Neuronal stem cell (in vitro differentiated cells): ENCODE measurements around the gene CEBPZ. TPM values are rescaled to one million over a fixed set of nuclear protein-coding genes. Genes with fewer than 3 reads are reported as not detected.
A peak's percentile ranks its signal among the peaks of the same experiment; 100 is the strongest.

Source experiments
- DNase-seq: peaks from one replicate; pipeline ENCODE4 v3.0.0-alpha.2; 2013; ENCODE audit warnings: low spot score
- H2AFZ ChIP-seq: one replicate; pipeline ENCODE4 v1.6.1; 2013; ENCODE audit warnings: mild to moderate bottlenecking, low read length, inconsistent platforms
- H2AK5ac ChIP-seq: 2 replicates; pipeline ENCODE4 v1.6.1; 2013; ENCODE audit warnings: low read depth, mild to moderate bottlenecking, inconsistent platforms, low read length, moderate library complexity, mixed read lengths
- H2BK120ac ChIP-seq: 2 replicates; pipeline ENCODE4 v1.6.1; 2013; ENCODE audit warnings: low read depth, mild to moderate bottlenecking, inconsistent platforms, low read length, moderate library complexity, mixed read lengths
- H2BK12ac ChIP-seq: one replicate; pipeline ENCODE4 v1.6.1; 2013; ENCODE audit warnings: low read length, inconsistent platforms
- H2BK15ac ChIP-seq: 2 replicates; pipeline ENCODE4 v1.6.1; 2013; ENCODE audit warnings: mild to moderate bottlenecking, low read length, inconsistent platforms, mixed read lengths
- H2BK5ac ChIP-seq: one replicate; pipeline ENCODE4 v1.6.1; 2013; ENCODE audit warnings: inconsistent platforms, mild to moderate bottlenecking, low read length, moderate library complexity
- H3K14ac ChIP-seq: one replicate; pipeline ENCODE4 v1.6.1; 2013; ENCODE audit warnings: low read length, inconsistent platforms
- H3K18ac ChIP-seq: 2 replicates; pipeline ENCODE4 v1.6.1; 2013; ENCODE audit warnings: low read length, inconsistent platforms
- H3K23ac ChIP-seq: 2 replicates; pipeline ENCODE4 v1.6.1; 2013; ENCODE audit warnings: low read depth, mild to moderate bottlenecking, mixed read lengths, low read length, inconsistent platforms; ENCODE audit not compliant: poor library complexity
- H3K27ac ChIP-seq: replicated peaks from 3 replicates; pipeline ENCODE4 v1.5.1; 2013; ENCODE audit warnings: low read length, inconsistent platforms
- H3K27me3 ChIP-seq, 3 experiments: 2 replicates each; pipeline ENCODE4 v1.6.1; 2013; ENCODE audit warnings: low read length in 3 of 3, mild to moderate bottlenecking in 2 of 3, inconsistent platforms in 1 of 3, low read depth in 1 of 3, mixed read lengths in 1 of 3, moderate library complexity in 1 of 3; ENCODE audit not compliant: control insufficient read depth in 3 of 3, insufficient read depth in 3 of 3
- H3K36me3 ChIP-seq, 2 donors: replicated peaks in 1 of 2; 2 replicates each; pipeline ENCODE4 v1.6.1; 2013; ENCODE audit warnings: low read length in 2 of 2; ENCODE audit not compliant: control insufficient read depth in 2 of 2, insufficient read depth in 2 of 2
- H3K4ac ChIP-seq: 2 replicates; pipeline ENCODE4 v1.6.1; 2013; ENCODE audit warnings: inconsistent platforms, mild to moderate bottlenecking, low read length, moderate library complexity
- H3K4me1 ChIP-seq, 2 donors: 1 replicate in 1 of 2; 2 replicates in 1 of 2; pipeline ENCODE4 v1.6.1; 2013; ENCODE audit warnings: low read length in 2 of 2, low read depth in 1 of 2; ENCODE audit not compliant: control insufficient read depth in 2 of 2, insufficient read depth in 1 of 2
- H3K4me2 ChIP-seq: one replicate; pipeline ENCODE4 v1.6.1; 2013; ENCODE audit warnings: mild to moderate bottlenecking, low read length, inconsistent platforms; ENCODE audit not compliant: insufficient read depth, poor library complexity, severe bottlenecking
- H3K4me3 ChIP-seq, 2 donors: 2 replicates each; pipeline ENCODE4 v1.5.1; 2013; ENCODE audit warnings: low read length in 2 of 2, mild to moderate bottlenecking in 2 of 2, inconsistent platforms in 1 of 2, moderate library complexity in 1 of 2
- H3K79me1 ChIP-seq: one replicate; pipeline ENCODE4 v1.6.1; 2013; ENCODE audit warnings: low read depth, mild to moderate bottlenecking, inconsistent platforms, low read length, moderate library complexity
- H3K9ac ChIP-seq: one replicate; pipeline ENCODE4 v1.6.1; 2013; ENCODE audit warnings: mild to moderate bottlenecking, low read depth, low read length, inconsistent platforms; ENCODE audit not compliant: poor library complexity
- H3K9me3 ChIP-seq, 2 donors: replicated peaks in 1 of 2; 2 replicates each; pipeline versions ENCODE3 to v1.6.1; 2013; ENCODE audit warnings: low read length in 2 of 2, mild to moderate bottlenecking in 2 of 2, inconsistent platforms in 1 of 2, low read depth in 1 of 2, mixed read lengths in 1 of 2, moderate library complexity in 1 of 2; ENCODE audit not compliant: control insufficient read depth in 2 of 2, insufficient read depth in 1 of 2
- H4K8ac ChIP-seq: one replicate; pipeline ENCODE4 v1.6.1; 2013; ENCODE audit warnings: low read depth, mild to moderate bottlenecking, inconsistent platforms, low read length, moderate library complexity
- H4K91ac ChIP-seq: one replicate; pipeline ENCODE4 v1.6.1; 2013; ENCODE audit warnings: low read length, low read depth, mild to moderate bottlenecking, inconsistent platforms; ENCODE audit not compliant: poor library complexity
- WGBS, 2 donors: extraction: QIAGEN DNeasy Blood & Tissue Kit; methylation state at CpG; one replicate each; pipeline ENCODE4 v1.1.7; 2013; ENCODE audit warnings: missing lambda C conversion rate in 2 of 2, mixed read lengths in 1 of 2; ENCODE audit not compliant: insufficient read length in 2 of 2, insufficient replicate concordance in 1 of 2; ENCODE audit errors: extremely low coverage in 2 of 2; 5-methylcytosine and 5-hydroxymethylcytosine counted together
- polyA plus RNA-seq, 2 experiments: library from polyadenylated mRNA; stranded (reverse); fragments of 200-250 nt; gene quantifications; one replicate each; pipeline ENCODE4 v1.2.3, GENCODE V29; 2013

CEBPZ gene, protein sequence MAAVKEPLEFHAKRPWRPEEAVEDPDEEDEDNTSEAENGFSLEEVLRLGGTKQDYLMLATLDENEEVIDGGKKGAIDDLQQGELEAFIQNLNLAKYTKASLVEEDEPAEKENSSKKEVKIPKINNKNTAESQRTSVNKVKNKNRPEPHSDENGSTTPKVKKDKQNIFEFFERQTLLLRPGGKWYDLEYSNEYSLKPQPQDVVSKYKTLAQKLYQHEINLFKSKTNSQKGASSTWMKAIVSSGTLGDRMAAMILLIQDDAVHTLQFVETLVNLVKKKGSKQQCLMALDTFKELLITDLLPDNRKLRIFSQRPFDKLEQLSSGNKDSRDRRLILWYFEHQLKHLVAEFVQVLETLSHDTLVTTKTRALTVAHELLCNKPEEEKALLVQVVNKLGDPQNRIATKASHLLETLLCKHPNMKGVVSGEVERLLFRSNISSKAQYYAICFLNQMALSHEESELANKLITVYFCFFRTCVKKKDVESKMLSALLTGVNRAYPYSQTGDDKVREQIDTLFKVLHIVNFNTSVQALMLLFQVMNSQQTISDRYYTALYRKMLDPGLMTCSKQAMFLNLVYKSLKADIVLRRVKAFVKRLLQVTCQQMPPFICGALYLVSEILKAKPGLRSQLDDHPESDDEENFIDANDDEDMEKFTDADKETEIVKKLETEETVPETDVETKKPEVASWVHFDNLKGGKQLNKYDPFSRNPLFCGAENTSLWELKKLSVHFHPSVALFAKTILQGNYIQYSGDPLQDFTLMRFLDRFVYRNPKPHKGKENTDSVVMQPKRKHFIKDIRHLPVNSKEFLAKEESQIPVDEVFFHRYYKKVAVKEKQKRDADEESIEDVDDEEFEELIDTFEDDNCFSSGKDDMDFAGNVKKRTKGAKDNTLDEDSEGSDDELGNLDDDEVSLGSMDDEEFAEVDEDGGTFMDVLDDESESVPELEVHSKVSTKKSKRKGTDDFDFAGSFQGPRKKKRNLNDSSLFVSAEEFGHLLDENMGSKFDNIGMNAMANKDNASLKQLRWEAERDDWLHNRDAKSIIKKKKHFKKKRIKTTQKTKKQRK
- 58.8 TPM for polyA plus RNA-seq (2013, experiment 1 of 2)
- polyA plus RNA-seq (2013, experiment 2 of 2): 57.9 TPM

GRCh38 chr2:37231241-37232130 is at the start of gene CEBPZ, which contains the start of gene NDUFAF7:
Gene CEBPZ (minus strand): TSS chr2:37231596. CDS start chr2:37231567, 29 bp downstream.
Gene NDUFAF7 (plus strand): TSS chr2:37231658. CDS start chr2:37231706, 48 bp downstream.
- no peak within 1 kb of the TSS for H3K27ac ChIP-seq
- peak within 1 kb of the TSS; percentile 21 for H2BK5ac ChIP-seq
- H3K79me1 ChIP-seq: peaks cover 13% of the 10 kb centered on the region
- peak within 1 kb of the TSS; percentile 1 for H4K8ac ChIP-seq
- peak within 1 kb of the TSS; percentile 78 for H3K4me2 ChIP-seq
- H3K9me3 ChIP-seq: no peaks in the 10 kb centered on the region
- peak; percentile 74 for DNase-seq
- peaks cover 4 to 10% of the 10 kb centered on the region in 2 donors for H3K4me1 ChIP-seq
- H3K27me3 ChIP-seq: no peaks in the 10 kb centered on the region
- peak within 1 kb of the TSS; percentile 66 for H3K14ac ChIP-seq
- H3K4me3 ChIP-seq: peak within 1 kb of the TSS; percentile 92 to 95
- peak within 1 kb of the TSS; percentile 91 for H3K9ac ChIP-seq
- H2AK5ac ChIP-seq: peak within 1 kb of the TSS; percentile 61
- H3K23ac ChIP-seq: peak within 1 kb of the TSS; percentile 93
- H3K18ac ChIP-seq: peak within 1 kb of the TSS; percentile 95
- WGBS, 2 donors: no CpG with 5 or more reads among the region's 73 CpGs
- no peak within 1 kb of the TSS for H3K4ac ChIP-seq
- H2BK12ac ChIP-seq: no peak within 1 kb of the TSS
- H2BK15ac ChIP-seq: no peak within 1 kb of the TSS
- peaks cover 9 to 44% of the 10 kb centered on the region in 2 donors for H3K36me3 ChIP-seq
- H2BK120ac ChIP-seq: peak within 1 kb of the TSS; percentile 16
- no peak within 1 kb of the TSS for H4K91ac ChIP-seq
- H2AFZ ChIP-seq: peak within 1 kb of the TSS; percentile 95

- H3K14ac ChIP-seq: no peak overlapping the region
- H3K4me1 ChIP-seq: no peaks in the 10 kb centered on the region
- no peak overlapping the region for H3K4ac ChIP-seq
- H3K9me3 ChIP-seq: no peaks in the 10 kb centered on the region
- H2AK5ac ChIP-seq: no peak overlapping the region
- no peaks in the 10 kb centered on the region for H3K27me3 ChIP-seq
- H2BK5ac ChIP-seq: no peak overlapping the region
- H2BK12ac ChIP-seq: no peak overlapping the region
- H3K9ac ChIP-seq: no peak overlapping the region
- H4K91ac ChIP-seq: no peak overlapping the region
- H4K8ac ChIP-seq: no peak overlapping the region
- H2BK120ac ChIP-seq: no peak overlapping the region
- no peaks in the 10 kb centered on the region for H3K79me1 ChIP-seq
- H2BK15ac ChIP-seq: no peak overlapping the region
- H3K36me3 ChIP-seq: peaks cover 13 to 98% of the 10 kb centered on the region in 2 donors
- H3K4me3 ChIP-seq: no peak overlapping the region
- H3K4me2 ChIP-seq: no peak overlapping the region
- H2AFZ ChIP-seq: no peak overlapping the region
- no peak overlapping the region for H3K27ac ChIP-seq
- no peak overlapping the region for H3K23ac ChIP-seq
- H3K18ac ChIP-seq: no peak overlapping the region
- WGBS, 2 donors: no CpG with 5 or more reads among the region's 2 CpGs
- no peak for DNase-seq
Measured at GRCh38 chr2:37276291-37276690, 44.9 kb upstream of the CEBPZ start.

DNA sequence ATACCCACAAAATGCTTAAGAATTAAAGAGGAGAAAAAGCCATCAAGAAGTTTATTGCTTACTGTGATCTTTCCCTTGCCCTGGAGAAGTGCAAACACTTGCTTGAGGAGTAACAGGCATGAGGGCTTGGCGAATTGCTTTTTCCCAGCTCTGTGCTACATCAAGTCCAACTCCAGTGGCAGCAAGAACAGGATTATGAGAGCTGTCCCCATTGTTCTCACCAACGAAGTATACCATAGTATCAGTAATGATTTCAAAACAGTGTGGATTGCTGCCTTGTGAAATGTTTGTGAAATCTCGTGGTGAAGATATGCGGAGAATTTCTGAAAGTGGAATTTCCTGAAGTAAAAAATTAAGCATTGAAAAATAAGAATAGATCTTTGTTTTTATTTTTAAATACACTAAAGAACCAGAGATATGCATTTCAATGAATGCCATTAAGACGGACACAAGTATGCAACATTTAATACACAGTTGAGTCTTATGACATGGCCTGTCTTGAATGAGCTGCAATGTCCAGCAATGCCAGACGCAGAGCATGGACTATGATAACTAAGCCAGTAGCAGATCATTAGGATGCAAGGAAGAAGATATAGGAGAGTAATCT is 43.1 kb upstream of the CEBPZ start:
- H3K4me2 ChIP-seq: no peak overlapping the region
- H4K8ac ChIP-seq: no peak overlapping the region
- no peak overlapping the region for H2BK15ac ChIP-seq
- H2BK5ac ChIP-seq: no peak overlapping the region
- no peak overlapping the region for H2AFZ ChIP-seq
- no peaks in the 10 kb centered on the region for H3K9me3 ChIP-seq
- no peak overlapping the region for H3K18ac ChIP-seq
- no peak overlapping the region for H3K4me3 ChIP-seq
- no peaks in the 10 kb centered on the region for H3K27me3 ChIP-seq
- no peak overlapping the region for H3K9ac ChIP-seq
- H3K27ac ChIP-seq: no peak overlapping the region
- H2AK5ac ChIP-seq: no peak overlapping the region
- no peak overlapping the region for H3K4ac ChIP-seq
- H3K4me1 ChIP-seq: no peaks in the 10 kb centered on the region
- no peak overlapping the region for H4K91ac ChIP-seq
- peaks cover 13 to 98% of the 10 kb centered on the region in 2 donors for H3K36me3 ChIP-seq
- no peak for DNase-seq
- H3K14ac ChIP-seq: no peak overlapping the region
- no peaks in the 10 kb centered on the region for H3K79me1 ChIP-seq
- H3K23ac ChIP-seq: no peak overlapping the region
- H2BK12ac ChIP-seq: no peak overlapping the region
- no CpG with 5 or more reads among the region's 6 CpGs for WGBS, 2 donors
- no peak overlapping the region for H2BK120ac ChIP-seq
